Activated CD4-positive, alpha-beta T cell treated with anti-CD3 and anti-CD28 coated beads, Interleukin-2, Interleukin-4, amounts not matched to agents 100 ng/mL and 50 ng/mL, durations not matched to agents 16 hours and 8 hours (primary cell): ENCODE data around the gene SIPA1L2.

ENCODE experiments used
- DNase-seq: peaks from one replicate; pipeline ENCODE4 v3.0.0-alpha.2; 2020; ENCODE audit warnings: low spot score

The SIPA1L2 gene, protein sequence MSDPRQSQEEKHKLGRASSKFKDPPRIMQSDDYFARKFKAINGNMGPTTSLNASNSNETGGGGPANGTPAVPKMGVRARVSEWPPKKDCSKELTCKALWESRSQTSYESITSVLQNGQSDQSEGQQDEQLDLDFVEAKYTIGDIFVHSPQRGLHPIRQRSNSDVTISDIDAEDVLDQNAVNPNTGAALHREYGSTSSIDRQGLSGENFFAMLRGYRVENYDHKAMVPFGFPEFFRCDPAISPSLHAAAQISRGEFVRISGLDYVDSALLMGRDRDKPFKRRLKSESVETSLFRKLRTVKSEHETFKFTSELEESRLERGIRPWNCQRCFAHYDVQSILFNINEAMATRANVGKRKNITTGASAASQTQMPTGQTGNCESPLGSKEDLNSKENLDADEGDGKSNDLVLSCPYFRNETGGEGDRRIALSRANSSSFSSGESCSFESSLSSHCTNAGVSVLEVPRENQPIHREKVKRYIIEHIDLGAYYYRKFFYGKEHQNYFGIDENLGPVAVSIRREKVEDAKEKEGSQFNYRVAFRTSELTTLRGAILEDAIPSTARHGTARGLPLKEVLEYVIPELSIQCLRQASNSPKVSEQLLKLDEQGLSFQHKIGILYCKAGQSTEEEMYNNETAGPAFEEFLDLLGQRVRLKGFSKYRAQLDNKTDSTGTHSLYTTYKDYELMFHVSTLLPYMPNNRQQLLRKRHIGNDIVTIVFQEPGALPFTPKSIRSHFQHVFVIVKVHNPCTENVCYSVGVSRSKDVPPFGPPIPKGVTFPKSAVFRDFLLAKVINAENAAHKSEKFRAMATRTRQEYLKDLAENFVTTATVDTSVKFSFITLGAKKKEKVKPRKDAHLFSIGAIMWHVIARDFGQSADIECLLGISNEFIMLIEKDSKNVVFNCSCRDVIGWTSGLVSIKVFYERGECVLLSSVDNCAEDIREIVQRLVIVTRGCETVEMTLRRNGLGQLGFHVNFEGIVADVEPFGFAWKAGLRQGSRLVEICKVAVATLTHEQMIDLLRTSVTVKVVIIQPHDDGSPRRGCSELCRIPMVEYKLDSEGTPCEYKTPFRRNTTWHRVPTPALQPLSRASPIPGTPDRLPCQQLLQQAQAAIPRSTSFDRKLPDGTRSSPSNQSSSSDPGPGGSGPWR (N-terminal part only)

DNA sequence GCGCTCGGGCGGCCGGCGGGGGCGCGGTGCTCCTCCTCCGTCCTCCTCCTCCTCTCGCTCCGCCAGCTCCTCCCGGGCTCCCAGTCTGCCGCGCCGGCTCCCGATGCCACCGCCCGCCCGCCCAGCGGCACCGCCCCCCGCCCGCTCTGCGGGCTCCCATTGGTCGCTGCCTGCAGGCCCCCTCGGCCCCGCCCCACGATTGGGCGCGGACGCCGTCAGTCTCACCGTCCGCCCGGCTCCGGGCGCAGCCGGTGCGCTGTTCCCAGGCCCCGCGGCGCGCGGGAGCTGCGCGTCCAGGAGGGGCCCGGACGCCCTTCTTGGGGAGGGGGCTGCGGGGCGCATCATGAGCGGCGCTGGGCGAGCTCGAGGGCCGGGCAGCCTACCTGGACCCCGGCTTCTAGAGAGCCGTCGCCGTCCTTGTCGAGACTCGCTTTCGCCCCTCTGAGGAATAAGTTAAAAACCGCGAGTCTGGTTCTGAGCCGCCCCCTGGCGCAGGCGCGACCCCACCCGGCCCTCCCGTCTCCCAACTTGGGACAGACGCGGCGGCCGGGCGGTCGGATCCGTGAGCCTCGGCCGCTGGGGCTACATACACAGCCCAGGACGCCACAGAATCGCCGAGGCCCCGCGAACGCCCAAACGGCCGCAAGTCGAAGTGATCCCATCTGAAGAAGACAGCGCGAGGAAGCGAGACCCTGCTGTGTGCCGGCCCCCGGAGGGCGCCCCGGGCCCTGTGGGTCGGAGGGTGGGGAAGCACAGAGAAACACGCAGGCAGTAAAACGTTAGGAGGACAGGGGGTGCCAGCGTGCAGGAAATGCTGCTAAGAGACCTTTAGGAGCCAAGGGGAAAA, at the start of gene SIPA1L2:
TSS of gene SIPA1L2 (minus strand) at position 87 of the 847 bp plus-strand sequence. CDS start 114,794 bp downstream, outside the sequence.
- DNase-seq: peak; percentile 87

DNA sequence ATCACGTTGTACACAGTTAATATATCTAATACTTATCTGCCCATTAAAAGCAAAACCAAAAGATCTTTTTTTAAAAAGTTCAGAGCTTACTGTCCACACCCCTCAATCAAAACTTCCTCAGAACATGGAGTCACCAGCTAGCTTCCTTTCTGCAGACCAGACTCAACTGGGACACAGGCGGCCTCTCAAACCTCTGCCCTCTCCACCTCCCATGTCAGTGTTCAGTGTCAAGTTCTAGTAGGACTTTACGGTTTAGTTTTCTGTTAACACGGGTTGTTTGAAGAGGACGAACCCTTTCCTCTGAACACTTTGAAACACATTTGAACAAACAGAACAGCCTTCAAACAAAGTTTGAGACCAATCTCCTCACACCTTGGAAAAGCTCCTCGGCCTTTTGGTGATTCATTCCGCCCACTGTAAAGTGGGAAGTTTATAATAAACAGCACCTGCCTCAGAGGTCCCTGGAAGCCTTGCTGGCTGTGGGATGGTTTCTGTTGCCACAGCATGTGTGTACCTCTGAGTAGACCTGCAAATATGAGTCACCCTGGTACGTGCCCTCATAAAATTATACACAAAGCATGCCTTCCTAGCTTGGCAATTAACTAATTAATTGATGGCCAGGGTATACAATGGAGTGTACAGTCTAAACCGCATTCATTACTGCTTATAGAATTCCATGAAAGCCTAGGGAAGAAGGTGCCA, 48.4 kb upstream of the SIPA1L2 start:
- no peak for DNase-seq

DNA sequence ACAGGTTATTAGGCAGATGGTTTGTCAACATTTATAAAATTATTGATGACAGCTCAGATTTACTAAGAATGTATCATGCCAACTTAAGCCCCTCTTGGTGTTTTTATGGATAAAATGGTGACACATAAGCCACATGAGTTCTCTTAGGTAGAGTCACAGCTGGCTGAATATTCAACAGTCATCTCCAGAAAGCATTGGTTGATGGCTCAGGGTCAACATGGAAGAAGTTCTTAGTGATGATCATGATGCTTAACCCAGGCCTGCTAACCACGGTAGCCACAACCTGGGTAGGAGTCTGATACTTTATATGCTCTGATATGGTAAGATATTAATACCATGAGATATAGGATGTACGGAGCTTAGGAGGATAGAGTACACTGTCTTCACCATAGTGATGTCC, 46.4 kb upstream of the SIPA1L2 start:
- no peak for DNase-seq

DNA sequence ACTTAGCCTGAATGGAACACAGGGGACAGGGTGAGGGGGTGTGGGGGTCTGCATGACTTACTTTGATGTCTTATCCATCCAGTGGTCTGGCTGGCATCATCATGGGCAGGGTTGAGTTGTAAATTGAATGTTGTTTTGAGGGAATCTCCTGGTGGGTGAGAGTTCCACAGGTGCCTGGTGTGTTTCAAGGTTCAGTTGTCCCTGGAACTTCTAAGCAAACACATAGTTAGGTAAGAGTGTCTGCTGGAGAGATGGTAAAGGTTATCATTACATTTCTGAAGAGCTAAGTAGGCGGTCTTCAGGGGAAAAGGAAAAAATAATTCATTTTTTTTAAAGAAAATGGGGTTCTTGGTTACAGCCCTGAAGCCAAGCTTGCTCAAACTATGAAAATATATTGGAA, 46.0 kb upstream of the SIPA1L2 start:
- DNase-seq: no peak

DNA sequence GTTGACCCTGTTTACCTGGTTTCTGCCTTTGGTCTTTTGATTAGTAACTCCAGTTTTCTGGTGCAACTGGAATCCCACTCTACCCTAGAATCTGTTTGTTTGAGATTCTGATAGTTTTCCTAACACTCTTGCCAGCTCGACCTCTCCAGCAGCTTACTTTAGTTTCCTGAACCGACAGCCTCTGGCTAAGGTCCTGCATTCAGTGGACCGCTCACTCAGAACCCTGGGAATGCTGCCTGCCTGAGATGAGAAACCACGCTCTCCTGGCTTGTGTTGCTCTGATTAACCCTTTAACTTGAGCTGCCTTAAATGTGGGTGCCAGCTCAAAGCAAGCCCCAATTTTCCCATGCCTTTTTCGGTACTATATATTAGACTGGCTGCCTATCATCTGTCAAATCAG, 45.3 kb upstream of the SIPA1L2 start:
- DNase-seq: no peak

DNA sequence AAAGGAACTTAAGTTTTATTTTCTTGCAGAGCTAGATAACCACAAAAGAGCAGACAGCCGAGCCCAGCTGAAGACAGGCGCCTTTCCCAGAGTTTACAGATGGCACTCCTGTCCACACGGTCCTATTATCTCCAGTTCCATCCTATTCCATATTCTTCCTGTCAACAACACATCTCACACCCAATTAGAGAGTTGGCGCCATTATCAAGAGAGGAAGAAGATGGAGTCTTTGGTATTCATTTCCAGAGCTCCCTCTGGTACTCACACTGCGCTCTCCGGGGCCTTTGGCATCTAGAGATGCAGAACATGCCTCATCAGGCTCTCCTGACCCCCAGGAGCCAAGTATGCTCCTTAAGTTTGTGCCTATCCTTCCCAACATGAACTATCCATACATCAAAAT, 43.3 kb upstream of the SIPA1L2 start:
- DNase-seq: no peak

DNA sequence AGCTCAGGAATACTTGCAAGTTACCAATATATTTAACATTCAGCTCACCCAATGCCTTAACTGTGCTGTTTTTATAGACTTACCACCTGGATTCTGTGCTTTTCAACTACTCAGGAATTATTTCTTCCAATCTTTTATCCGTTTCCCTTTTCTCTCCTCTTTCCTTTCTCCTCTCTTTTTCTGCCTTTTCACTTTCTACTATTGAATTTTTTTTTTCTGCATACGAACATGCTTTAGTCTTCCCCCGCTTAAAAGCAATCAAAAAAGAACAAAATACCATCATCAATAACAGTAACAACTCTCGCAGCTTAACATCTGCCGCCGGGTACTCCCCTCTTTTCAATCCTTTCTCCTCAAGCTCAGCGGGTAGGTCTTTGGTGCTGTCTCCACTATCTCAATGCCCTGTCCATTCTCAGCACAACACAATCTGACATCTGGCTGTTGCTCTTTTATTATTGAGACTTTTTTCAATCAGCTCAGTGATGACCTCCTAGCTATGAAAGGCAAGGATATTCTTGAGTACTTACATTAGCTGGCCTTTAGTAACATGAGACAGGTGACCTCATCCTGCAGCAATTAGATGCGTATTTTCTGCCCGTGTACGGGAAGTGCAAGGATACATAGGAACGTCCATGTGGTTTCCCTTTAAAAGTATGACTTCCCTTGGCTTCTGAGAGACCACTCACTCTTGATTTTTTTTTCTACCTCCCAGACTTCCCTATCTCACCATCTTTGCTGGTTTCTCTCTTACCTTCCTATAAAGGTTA, 40.2 kb upstream of the SIPA1L2 start:
- no peak for DNase-seq

DNA sequence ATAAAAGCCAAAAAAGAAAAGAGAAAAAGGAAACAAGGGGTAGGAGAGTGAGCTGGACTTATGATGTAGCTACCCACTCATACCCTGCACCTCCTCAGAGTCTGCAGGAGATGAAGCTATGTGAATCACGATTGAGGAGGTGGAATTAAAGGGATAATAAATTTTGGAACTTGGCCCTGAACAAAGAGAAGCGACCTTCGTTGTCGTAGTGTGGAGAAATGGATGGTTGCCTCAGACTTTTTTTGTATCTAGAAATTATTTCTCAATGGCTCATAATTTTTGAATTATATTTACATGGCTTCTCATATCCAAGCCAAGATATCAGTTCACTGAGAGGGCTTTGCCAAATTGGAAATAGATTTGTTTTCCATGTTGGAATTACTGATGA, 37.8 kb upstream of the SIPA1L2 start:
- no peak for DNase-seq

DNA sequence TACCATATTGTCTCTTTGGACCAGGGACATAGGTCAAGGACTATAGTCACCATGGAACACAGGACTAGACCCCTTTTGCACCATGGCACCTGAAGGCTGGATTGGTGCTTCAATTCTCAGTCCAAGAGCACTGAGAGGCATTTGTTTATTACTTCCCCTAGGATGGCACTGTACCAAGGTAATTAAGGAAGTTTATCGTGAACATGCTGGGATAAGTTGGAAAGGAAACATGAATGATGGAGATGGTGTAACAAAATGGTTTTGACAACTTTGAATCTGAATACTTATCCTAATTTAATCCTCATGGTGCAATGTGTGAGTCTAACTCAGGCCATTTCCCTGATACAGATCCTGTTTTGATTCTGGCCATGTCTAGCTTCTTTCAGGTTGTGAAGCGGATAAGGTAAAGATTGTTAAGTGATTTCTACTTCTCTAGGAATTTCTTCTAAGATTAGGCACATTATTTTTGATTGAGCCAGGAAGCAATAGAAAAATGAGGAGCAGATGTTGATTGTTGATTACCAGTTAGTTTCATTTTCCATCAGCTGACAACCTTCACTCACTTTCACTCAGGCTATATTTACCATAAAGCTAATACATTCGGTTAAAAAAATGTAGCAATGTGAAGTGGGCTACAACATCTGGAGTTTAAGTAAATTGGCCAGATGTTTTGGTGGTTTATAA, 37.3 kb upstream of the SIPA1L2 start:
- DNase-seq: no peak

DNA sequence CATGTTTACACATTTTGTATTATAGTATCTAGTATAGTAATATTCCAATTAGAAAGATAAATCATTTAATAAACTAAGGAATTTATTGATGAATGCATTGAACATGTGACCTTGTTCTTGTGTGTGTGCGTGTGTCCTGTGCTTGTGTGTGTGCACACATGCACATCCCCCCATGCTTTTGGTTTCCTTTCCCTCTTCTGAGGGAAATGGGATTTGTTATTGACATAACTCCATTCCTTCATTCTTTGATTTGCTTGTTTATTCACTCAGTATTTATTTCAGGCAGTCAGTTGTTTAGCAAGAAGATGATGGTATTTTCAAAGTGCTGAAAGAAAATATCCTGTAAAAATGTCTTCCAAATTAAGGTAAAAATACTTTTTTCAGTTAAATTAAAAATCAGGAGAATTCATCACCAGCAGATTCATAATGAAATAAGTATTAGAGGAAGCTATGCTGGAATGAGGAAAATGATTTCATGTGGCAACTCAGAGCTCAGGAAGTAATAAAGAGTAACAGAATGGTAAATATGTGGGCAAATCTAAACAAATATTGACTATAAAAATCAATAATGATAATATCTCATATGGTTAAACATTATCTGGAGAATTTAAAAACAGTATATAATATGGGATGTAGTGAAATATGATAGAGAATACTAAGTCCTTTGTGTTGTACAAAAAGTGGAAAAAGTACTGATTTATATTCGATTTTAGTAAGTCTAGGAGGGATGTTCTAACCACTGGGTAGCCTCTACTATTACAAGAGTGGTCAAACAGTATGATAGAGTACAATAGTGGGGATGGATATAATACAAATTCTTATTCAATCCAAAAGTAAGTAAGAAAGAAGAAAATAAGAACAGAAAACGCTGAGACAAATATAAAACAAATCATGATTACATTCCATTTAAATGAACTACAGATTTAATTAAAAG, 35.2 kb upstream of the SIPA1L2 start:
- no peak for DNase-seq

DNA sequence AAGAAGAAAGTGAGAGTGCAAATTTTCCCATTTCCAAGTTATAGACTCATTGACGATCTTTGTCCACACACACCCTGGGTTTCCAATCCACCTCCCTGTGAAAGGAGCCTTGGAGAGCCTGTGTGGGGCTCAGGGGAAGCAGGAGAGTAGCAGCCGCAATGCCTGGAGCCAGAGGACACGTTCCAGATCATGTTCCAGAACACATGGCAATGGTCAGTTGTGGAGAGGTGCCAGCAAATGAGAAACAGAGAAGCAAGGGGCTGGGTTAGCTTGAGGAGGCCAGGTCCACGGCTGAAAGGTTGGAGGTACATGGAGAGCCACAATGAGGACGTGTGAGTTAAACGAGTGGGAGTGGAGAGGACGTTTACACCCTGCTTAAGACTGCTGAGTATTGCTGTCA, 33.0 kb upstream of the SIPA1L2 start:
- DNase-seq: no peak

DNA sequence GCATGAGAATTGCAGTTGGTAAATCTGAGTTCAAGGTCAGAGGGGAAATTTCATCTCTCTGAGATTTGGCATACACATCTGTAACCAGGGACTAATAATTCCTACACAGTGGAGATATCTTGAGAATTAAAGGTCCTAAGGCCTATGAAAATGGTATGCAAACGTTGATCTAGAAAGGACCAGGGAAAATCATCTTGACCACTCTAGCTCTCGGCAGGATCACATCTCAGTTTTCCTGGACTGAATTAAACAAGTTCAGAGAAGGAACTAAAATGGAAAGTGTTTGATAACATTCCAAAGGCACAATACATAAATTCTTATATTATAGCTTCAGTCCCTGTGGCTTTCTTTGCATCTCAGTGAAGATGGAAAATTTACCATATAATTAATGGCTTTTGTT, 28.5 kb upstream of the SIPA1L2 start:
- no peak for DNase-seq

DNA sequence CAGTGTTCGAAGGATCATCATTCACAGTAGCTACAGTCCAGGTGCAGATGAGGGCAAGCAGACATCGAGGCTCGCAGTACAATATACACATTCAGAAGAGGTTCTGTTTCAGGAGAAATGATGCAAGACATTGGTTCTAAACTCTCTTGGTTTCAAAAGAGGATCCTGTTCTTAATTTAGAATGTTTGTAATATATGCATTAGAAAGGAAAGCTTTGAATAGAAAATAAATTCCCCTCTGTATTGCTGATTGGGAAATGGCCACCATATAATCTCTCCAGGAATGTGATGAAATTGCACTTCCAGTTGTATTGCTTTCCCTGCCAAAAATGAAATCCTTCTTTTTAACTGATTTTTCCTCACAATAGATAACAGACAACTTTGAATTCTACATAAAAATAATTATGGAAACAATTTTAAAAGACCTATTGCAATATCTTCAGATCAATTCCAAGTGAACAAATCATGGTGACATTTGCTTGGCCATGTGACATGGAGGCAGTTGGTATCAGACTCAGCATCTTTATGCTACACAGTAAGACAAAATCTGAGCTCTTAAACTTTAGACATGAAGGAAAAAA, 27.6 kb upstream of the SIPA1L2 start:
- DNase-seq: no peak

DNA sequence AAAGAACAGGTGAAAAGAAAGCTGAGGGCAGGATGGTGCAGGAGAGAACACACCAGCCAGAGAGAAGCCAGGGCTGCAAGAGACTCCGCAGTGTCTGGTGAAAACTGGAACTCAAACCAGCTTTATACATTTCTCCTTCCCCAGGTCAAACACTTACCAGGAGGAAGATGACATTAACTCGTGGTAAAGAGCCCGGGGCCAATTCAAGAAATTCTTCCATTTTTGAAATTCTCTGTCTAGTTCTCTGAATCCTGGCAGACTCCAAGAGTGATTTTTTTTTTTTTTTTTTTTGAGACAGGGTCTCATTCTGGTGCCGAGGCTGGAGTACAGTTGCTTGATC, 25.8 kb upstream of the SIPA1L2 start:
- DNase-seq: no peak

DNA sequence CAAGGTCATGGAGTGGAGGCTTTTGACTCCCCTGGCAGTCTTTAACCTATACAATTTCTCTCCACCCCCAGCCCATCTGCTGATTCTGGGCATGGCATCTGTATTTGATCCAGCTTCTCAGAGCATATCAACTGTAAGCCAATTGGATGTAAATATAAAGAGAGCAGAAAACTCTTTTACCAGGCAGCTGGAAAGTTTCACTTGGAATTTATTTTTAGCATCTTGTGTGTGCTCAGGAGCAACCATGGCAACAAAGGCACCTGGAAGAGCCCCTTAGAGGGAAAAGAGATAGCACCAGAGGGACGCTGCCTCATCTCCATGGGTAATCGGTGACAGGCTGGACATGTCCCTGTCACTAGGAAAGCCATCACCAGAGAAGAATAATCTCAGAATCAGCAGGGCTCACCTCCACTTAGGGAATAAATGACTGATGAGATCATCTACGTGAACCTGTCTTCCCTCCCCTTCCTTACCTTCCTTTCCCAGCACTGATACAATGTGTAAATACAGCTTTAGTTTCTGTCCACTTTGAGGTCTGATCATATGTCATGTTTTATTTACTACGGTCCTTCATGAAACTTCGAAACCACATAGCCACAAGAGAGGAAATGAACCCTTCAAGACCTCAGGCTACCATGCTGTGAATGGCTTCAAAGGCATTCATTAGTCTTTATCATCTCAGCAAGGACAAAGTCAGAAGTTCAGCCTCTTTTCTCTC, 25.3 kb upstream of the SIPA1L2 start:
- no peak for DNase-seq

DNA sequence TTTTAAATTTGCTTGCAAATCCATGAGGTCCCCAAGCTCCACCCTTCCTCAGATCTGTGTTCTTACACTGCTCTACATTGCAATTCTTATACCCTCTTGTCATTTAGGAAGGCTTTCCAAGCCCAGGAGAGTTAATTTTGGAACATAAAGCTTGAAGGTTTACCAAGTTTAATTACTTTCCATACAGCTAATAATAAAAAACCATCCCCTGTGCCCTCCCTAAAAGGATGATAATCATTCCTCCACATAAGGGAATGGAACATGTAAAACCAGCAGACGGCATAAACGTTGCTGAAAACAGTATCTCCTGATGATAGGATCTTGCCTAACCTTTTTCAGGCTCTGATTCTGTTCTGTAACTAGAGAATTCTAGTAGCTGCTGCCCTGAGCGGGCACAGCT, 23.9 kb upstream of the SIPA1L2 start:
- no peak for DNase-seq

DNA sequence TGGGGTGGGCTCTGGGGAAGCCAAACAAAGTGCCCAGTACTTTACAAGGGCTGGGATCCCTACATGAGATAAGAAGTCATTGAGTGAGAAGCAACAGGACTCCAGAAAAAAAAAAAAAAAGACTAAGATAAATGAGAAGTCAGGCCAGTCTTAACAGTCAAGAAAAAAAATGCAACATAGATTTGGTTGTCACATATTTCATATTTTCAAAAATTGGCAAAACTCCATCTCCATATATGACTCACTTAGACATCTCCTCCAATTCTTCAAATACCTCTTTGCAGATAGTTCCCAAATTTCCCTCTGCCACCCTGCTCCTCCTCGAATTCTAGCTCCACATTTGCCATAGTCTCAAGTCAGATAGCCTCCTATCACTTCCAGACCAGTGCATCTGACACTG, 20.9 kb upstream of the SIPA1L2 start:
- no peak for DNase-seq

DNA sequence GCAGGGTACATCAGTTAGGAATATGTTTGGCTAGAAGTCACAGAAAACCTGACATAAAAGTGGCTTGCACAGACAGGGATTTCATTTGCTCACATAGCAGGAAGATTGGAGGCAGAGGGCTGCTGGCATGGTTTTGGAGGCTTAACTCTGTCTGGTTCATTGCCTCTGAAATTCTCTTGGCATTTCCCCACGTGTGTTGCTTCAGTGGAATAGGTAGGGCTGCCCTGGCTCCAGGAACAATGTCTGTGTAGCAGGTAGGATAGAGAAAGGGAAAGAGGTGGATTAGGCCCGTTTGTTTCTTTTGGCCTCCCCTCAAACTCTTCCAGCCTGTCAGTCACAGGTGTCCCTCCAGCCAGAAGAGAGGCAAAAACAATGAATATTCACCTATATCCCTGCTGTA, 20.5 kb upstream of the SIPA1L2 start:
- no peak for DNase-seq
